GM18520 (cell line): ENCODE results near the gene BPGM.

Source experiments
- ATAC-seq: cut with Tn5 transposase; IDR thresholded peaks from one replicate; pipeline ENCODE4 v1.9.1; 2021; ENCODE audit not compliant: unreplicated experiment

Gene BPGM

GRCh38 chr7:134714470-134715205 is 68.0 kb downstream of the BPGM start:
- ATAC-seq = no peak

GRCh38 chr7:134718211-134718875 is 71.7 kb downstream of the BPGM start:
- no peak for ATAC-seq

- ATAC-seq = no peak
These were observed 73.7 kb downstream of the BPGM start for GRCh38 chr7:134720091-134720935.

- ATAC-seq = no peak
These were observed 74.5 kb downstream of the BPGM start for GRCh38 chr7:134721171-134721570.

GRCh38 chr7:134722786-134723322 is 76.2 kb downstream of the BPGM start:
- ATAC-seq = no peak

- ATAC-seq = no peak
These were observed 77.2 kb downstream of the BPGM start for GRCh38 chr7:134723892-134724291.

- no peak for ATAC-seq
These were observed 78.0 kb downstream of the BPGM start for GRCh38 chr7:134724606-134725005.

GRCh38 chr7:134726581-134726980 is 79.9 kb downstream of the BPGM start:
- ATAC-seq = no peak

GRCh38 chr7:134727711-134728110 is 81.1 kb downstream of the BPGM start:
- ATAC-seq = no peak
